H9 (cell line): ENCODE measurements around the gene SPINK13. TPM values are rescaled to one million over a fixed set of nuclear protein-coding genes. Genes with fewer than 3 reads are reported as not detected.

ENCODE experiments used
- DNase-seq: peaks from one replicate; pipeline ENCODE4 v3.0.0-alpha.2; 2017
- H2AFZ ChIP-seq: one replicate; pipeline ENCODE4 v1.6.1; 2013; ENCODE audit warnings: mild to moderate bottlenecking, low read length, control low read depth, moderate library complexity
- H2AK5ac ChIP-seq: 2 replicates; pipeline ENCODE4 v1.6.1; 2013; ENCODE audit warnings: low read length, control low read depth, mixed read lengths; ENCODE audit not compliant: insufficient read length
- H2BK120ac ChIP-seq: one replicate; pipeline ENCODE4 v1.6.1; 2013; ENCODE audit warnings: low read depth, mild to moderate bottlenecking, low read length, control low read depth, inconsistent platforms; ENCODE audit not compliant: poor library complexity, severe bottlenecking
- H2BK12ac ChIP-seq: 2 replicates; pipeline ENCODE4 v1.6.1; 2013; ENCODE audit warnings: low read length, control low read depth, mixed read lengths, low read depth; ENCODE audit not compliant: insufficient read length
- H2BK15ac ChIP-seq: 2 replicates; pipeline ENCODE4 v1.6.1; 2013; ENCODE audit warnings: low read depth, low read length, control low read depth
- H2BK20ac ChIP-seq: one replicate; pipeline ENCODE4 v1.6.1; 2013; ENCODE audit warnings: low read depth, mild to moderate bottlenecking, low read length, control low read depth, inconsistent platforms; ENCODE audit not compliant: poor library complexity, severe bottlenecking
- H2BK5ac ChIP-seq: 2 replicates; pipeline ENCODE4 v1.6.1; 2013; ENCODE audit warnings: low read length, control low read depth, mixed read lengths; ENCODE audit not compliant: insufficient read length
- H3K14ac ChIP-seq: 2 replicates; pipeline ENCODE4 v1.6.1; 2013; ENCODE audit warnings: low read length, control low read depth; ENCODE audit not compliant: insufficient read depth
- H3K18ac ChIP-seq: 2 replicates; pipeline ENCODE4 v1.6.1; 2013; ENCODE audit warnings: low read depth, mild to moderate bottlenecking, mixed read lengths, low read length, control low read depth; ENCODE audit not compliant: insufficient read length
- H3K23ac ChIP-seq: 2 replicates; pipeline ENCODE4 v1.6.1; 2013; ENCODE audit warnings: low read length, control low read depth, mixed read lengths, low read depth; ENCODE audit not compliant: insufficient read length
- H3K23me2 ChIP-seq: 2 replicates; pipeline ENCODE4 v1.6.1; 2013; ENCODE audit warnings: low read depth, mild to moderate bottlenecking, mixed read lengths, low read length, control low read depth; ENCODE audit not compliant: insufficient read length, poor library complexity, severe bottlenecking
- H3K27ac ChIP-seq: 2 replicates; pipeline ENCODE4 v1.5.1; 2013; ENCODE audit warnings: low read length, control low read depth, mixed read lengths, low read depth; ENCODE audit not compliant: insufficient read length
- H3K27me3 ChIP-seq: 2 replicates; pipeline ENCODE4 v1.6.1; 2013; ENCODE audit warnings: low read length, control low read depth, inconsistent platforms; ENCODE audit not compliant: insufficient read depth
- H3K4ac ChIP-seq: 2 replicates; pipeline ENCODE4 v1.6.1; 2013; ENCODE audit warnings: low read depth, mild to moderate bottlenecking, control low read depth, inconsistent platforms, low read length, moderate library complexity
- H3K4me1 ChIP-seq: 2 replicates; pipeline ENCODE4 v1.6.1; 2013; ENCODE audit warnings: low read length, control low read depth, inconsistent platforms; ENCODE audit not compliant: insufficient read depth
- H3K4me2 ChIP-seq: 2 replicates; pipeline ENCODE4 v1.6.1; 2013; ENCODE audit warnings: low read length, control low read depth, mixed read lengths; ENCODE audit not compliant: insufficient read length, insufficient read depth
- H3K56ac ChIP-seq: 2 replicates; pipeline ENCODE4 v1.6.1; 2013; ENCODE audit warnings: low read depth, mild to moderate bottlenecking, mixed read lengths, low read length, control low read depth; ENCODE audit not compliant: insufficient read length
- H3K79me1 ChIP-seq: 2 replicates; pipeline ENCODE4 v1.6.1; 2013; ENCODE audit warnings: low read depth, mild to moderate bottlenecking, moderate library complexity, low read length, control low read depth, inconsistent platforms; ENCODE audit not compliant: insufficient read depth, poor library complexity, severe bottlenecking
- H3K79me2 ChIP-seq: 2 replicates; pipeline ENCODE4 v1.6.1; 2013; ENCODE audit warnings: low read length, control low read depth, inconsistent platforms; ENCODE audit not compliant: insufficient read depth
- H3K9ac ChIP-seq: 2 replicates; pipeline ENCODE4 v1.6.1; 2013; ENCODE audit warnings: low read length, control low read depth, mixed read lengths; ENCODE audit not compliant: insufficient read length; ENCODE audit errors: extremely low read depth
- H3K9me3 ChIP-seq: one replicate; pipeline ENCODE4 v1.6.1; 2013; ENCODE audit warnings: low read depth, low read length, inconsistent platforms; ENCODE audit not compliant: control insufficient read depth
- H3T11ph ChIP-seq: one replicate; pipeline ENCODE4 v1.6.1; 2013; ENCODE audit warnings: mild to moderate bottlenecking, low read length, control low read depth, inconsistent platforms
- H4K20me1 ChIP-seq: one replicate; pipeline ENCODE4 v1.6.1; 2013; ENCODE audit not compliant: control insufficient read depth, insufficient read length, insufficient read depth
- H4K5ac ChIP-seq: 2 replicates; pipeline ENCODE4 v1.6.1; 2013; ENCODE audit warnings: low read depth, mild to moderate bottlenecking, mixed read lengths, low read length, control low read depth; ENCODE audit not compliant: insufficient read length
- H4K8ac ChIP-seq: replicated peaks from 2 replicates; pipeline ENCODE4 v1.6.1; 2013; ENCODE audit warnings: low read length, control low read depth, mixed read lengths, low read depth; ENCODE audit not compliant: insufficient read length
- H4K91ac ChIP-seq: 2 replicates; pipeline ENCODE4 v1.6.1; 2013; ENCODE audit warnings: low read depth, mild to moderate bottlenecking, moderate library complexity, mixed read lengths, low read length, control low read depth; ENCODE audit not compliant: insufficient read length
- H3K27ac Mint-ChIP-seq, 3 experiments: 2 replicates in 2 of 3; 3 replicates in 1 of 3; pipeline ENCODE4 v1.8.0; 2020 to 2021; ENCODE audit warnings: mixed read lengths in 3 of 3, mild to moderate bottlenecking in 1 of 3, moderate library complexity in 1 of 3
- H3K27me3 Mint-ChIP-seq: 2 replicates; pipeline ENCODE4 v1.8.0; 2021; ENCODE audit warnings: low read depth, mild to moderate bottlenecking, moderate library complexity, mixed read lengths
- H3K36me3 Mint-ChIP-seq, 3 experiments: 2 replicates in 2 of 3; 3 replicates in 1 of 3; pipeline ENCODE4 v1.8.0; 2020 to 2021; ENCODE audit warnings: low read depth in 3 of 3, mixed read lengths in 3 of 3; ENCODE audit not compliant: insufficient read depth in 1 of 3
- H3K4me1 Mint-ChIP-seq, 2 experiments: 2 replicates each; pipeline ENCODE4 v1.8.0; 2020; ENCODE audit warnings: mixed read lengths in 2 of 2
- H3K4me3 Mint-ChIP-seq, 2 experiments: 2 replicates in 1 of 2; 3 replicates in 1 of 2; pipeline ENCODE4 v1.8.0; 2020 to 2021; ENCODE audit warnings: mild to moderate bottlenecking in 2 of 2, mixed read lengths in 2 of 2, moderate library complexity in 1 of 2
- H3K9me3 Mint-ChIP-seq, 2 experiments: 2 replicates in 1 of 2; 3 replicates in 1 of 2; pipeline ENCODE4 v1.8.0; 2020; ENCODE audit warnings: mild to moderate bottlenecking in 2 of 2, mixed read lengths in 2 of 2, moderate library complexity in 1 of 2
- WGBS: extraction: QIAGEN DNeasy Blood & Tissue Kit; methylation state at CpG from one replicate; pipeline ENCODE4 v1.1.7; 2013; ENCODE audit warnings: missing lambda C conversion rate, low lambda C conversion rate, mixed read lengths; ENCODE audit not compliant: insufficient read length; ENCODE audit errors: extremely low coverage; 5-methylcytosine and 5-hydroxymethylcytosine counted together
- total RNA-seq: library from RNA; stranded (reverse); gene quantifications from 2 replicates; pipeline ENCODE4 v1.2.1, GENCODE V29; 2021
- TF ChIP-seq, protein P1 (sequence below): fragments of 200-600 bp; sonication (generic); conservative IDR thresholded peaks from 3 replicates; pipeline ENCODE4 v1.8.0; 2021; ENCODE audit warnings: antibody characterized with exemption, mild to moderate bottlenecking

Gene SPINK13
- total RNA-seq, 1 experiment from 2014 or later: not detected

DNA sequence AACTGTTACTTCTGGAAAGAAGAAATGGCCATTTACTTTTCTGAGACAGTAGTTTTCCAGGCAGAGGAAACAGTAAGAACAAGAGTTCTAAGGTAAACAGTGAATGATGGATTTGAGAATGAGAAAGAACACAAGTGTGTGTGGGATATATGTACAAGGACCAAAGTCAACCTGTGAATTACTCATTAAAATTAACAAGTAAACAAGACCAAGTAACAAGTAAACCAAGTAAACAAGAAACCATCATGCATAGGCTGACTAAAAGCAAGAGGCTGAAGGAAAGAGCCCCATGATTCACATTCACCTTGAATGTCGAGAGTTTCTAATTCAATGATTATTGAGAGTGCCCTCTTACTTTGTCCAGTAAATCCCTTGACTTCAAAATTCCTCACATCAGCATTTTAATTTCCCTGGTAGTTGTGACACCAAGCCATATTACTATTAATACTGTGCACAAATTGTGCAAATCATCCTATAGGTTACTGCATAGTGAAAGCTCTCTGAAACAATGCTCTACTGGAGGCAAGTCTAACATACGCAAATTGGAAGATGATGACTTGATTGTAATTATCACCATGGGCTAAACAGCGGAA, 40.1 kb upstream of the SPINK13 start:
- Histone ChIP-seq H4K8ac (no peak overlapping the region), H3K4me1 (no peaks in the 10 kb centered on the region; the same call in 1 of the 2 replicates), H3K4me2 (no peak overlapping the region), H4K91ac (no peak overlapping the region), H3K9me3 (no peaks in the 10 kb centered on the region), H2BK20ac (no peak overlapping the region), H3K27ac (no peak overlapping the region), H2BK5ac (no peak overlapping the region), H3K18ac (no peak overlapping the region), H2AK5ac (no peak overlapping the region), H3K79me1 (no peaks in the 10 kb centered on the region), H4K20me1 (no peaks in the 10 kb centered on the region), H3K79me2 (no peaks in the 10 kb centered on the region), H3K14ac (no peak overlapping the region), H3K27me3 (no peaks in the 10 kb centered on the region), H3K23ac (no peak overlapping the region), H3T11ph (no peak overlapping the region), H3K9ac (no peak overlapping the region), H3K4ac (no peak overlapping the region), H2BK15ac (no peak overlapping the region), H3K56ac (no peak overlapping the region), H3K23me2 (no peaks in the 10 kb centered on the region), H2BK120ac (no peak overlapping the region), H4K5ac (no peak overlapping the region), H2BK12ac (no peak overlapping the region), H2AFZ (no peak overlapping the region)
- H3K4me3 Mint-ChIP-seq: no peak overlapping the region
- no CpG with 5 or more reads among the region's 3 CpGs for WGBS
- H3K36me3 Mint-ChIP-seq: peaks cover 1 to 5% (median 5%) of the 10 kb centered on the region in 3 experiments; a peak in 5 of 7 replicates
- H3K27me3 Mint-ChIP-seq: no peaks in the 10 kb centered on the region
- H3K9me3 Mint-ChIP-seq: peaks cover 0 to 3% of the 10 kb centered on the region in 2 experiments; a peak in 1 of 5 replicates
- H3K4me1 Mint-ChIP-seq: peaks cover 13 to 14% of the 10 kb centered on the region in 2 experiments
- no peak for DNase-seq
- TF ChIP-seq, protein P1, sequence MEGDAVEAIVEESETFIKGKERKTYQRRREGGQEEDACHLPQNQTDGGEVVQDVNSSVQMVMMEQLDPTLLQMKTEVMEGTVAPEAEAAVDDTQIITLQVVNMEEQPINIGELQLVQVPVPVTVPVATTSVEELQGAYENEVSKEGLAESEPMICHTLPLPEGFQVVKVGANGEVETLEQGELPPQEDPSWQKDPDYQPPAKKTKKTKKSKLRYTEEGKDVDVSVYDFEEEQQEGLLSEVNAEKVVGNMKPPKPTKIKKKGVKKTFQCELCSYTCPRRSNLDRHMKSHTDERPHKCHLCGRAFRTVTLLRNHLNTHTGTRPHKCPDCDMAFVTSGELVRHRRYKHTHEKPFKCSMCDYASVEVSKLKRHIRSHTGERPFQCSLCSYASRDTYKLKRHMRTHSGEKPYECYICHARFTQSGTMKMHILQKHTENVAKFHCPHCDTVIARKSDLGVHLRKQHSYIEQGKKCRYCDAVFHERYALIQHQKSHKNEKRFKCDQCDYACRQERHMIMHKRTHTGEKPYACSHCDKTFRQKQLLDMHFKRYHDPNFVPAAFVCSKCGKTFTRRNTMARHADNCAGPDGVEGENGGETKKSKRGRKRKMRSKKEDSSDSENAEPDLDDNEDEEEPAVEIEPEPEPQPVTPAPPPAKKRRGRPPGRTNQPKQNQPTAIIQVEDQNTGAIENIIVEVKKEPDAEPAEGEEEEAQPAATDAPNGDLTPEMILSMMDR: no peak
- no peak overlapping the region for H3K27ac Mint-ChIP-seq
